IPS-18a (cell line): Measurements from ENCODE around the gene DYRK4.

Experiments used
- H3K27ac ChIP-seq: one replicate; pipeline ENCODE4 v1.5.1; 2013; ENCODE audit warnings: low read length
- H3K27me3 ChIP-seq: one replicate; pipeline ENCODE4 v1.6.1; 2013; ENCODE audit warnings: mild to moderate bottlenecking, low read length; ENCODE audit not compliant: control insufficient read depth, insufficient read depth
- H3K36me3 ChIP-seq: one replicate; pipeline ENCODE4 v1.6.1; 2013; ENCODE audit warnings: low read depth, low read length; ENCODE audit not compliant: control insufficient read depth
- H3K4me1 ChIP-seq: one replicate; pipeline ENCODE4 v1.6.1; 2013; ENCODE audit warnings: low read depth, low read length; ENCODE audit not compliant: control insufficient read depth
- H3K4me3 ChIP-seq: one replicate; pipeline ENCODE4 v1.5.1; 2013; ENCODE audit warnings: low read length
- H3K9ac ChIP-seq: one replicate; pipeline ENCODE4 v1.6.1; 2013; ENCODE audit warnings: mild to moderate bottlenecking, low read length, moderate library complexity
- H3K9me3 ChIP-seq: one replicate; pipeline ENCODE4 v1.6.1; 2013; ENCODE audit warnings: low read depth, low read length; ENCODE audit not compliant: control insufficient read depth

The DYRK4 gene

DNA sequence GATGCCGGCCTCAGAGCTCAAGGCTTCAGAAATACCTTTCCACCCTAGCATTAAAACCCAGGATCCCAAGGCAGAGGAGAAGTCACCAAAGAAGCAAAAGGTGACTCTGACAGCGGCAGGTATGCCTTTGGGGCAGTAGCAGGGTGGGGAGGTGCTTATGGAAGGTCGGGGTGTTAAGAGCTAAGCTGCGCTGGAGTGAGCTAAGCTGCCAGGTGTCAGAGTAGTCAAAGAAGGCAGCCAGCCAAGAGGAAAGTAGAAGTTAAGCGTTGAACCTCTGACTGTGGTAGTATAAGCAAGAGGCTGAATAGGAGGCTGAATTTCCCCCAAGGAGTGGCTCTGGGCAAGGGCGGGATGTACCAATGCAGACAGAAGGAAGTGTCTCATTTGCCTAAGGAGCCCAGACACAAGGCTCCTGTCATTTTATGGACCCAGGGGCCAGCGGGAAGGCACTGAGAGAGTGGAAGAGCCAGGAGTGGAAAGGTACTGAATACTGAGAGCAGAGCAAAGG lies 29.2 kb downstream of the DYRK4 start:
- Histone ChIP-seq H3K4me3 (no peak overlapping the region), H3K36me3 (no peaks in the 10 kb centered on the region), H3K27ac (no peak overlapping the region), H3K27me3 (no peaks in the 10 kb centered on the region), H3K4me1 (peaks cover 5% of the 10 kb centered on the region), H3K9me3 (no peaks in the 10 kb centered on the region), H3K9ac (no peak overlapping the region)

DNA sequence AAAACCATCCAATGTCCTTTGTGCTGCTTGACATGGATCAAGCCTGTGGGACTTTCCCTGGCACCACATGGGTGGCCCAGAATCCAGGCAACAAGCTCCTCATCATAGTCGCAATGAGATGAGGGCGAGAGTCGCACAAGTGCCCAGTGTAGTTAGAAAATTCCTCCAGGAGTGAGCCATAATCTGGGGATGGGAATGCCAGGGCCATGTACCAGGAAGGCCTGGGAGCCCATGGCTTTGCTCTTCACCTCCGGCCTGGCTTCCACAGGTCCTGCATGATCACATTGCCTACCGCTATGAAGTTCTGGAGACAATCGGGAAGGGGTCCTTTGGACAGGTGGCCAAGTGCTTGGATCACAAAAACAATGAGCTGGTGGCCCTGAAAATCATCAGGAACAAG lies 33.9 kb downstream of the DYRK4 start:
- Histone ChIP-seq H3K9me3 (no peaks in the 10 kb centered on the region), H3K27ac (no peak overlapping the region), H3K27me3 (no peaks in the 10 kb centered on the region), H3K9ac (no peak overlapping the region), H3K4me1 (no peaks in the 10 kb centered on the region), H3K36me3 (no peaks in the 10 kb centered on the region), H3K4me3 (no peak overlapping the region)

DNA sequence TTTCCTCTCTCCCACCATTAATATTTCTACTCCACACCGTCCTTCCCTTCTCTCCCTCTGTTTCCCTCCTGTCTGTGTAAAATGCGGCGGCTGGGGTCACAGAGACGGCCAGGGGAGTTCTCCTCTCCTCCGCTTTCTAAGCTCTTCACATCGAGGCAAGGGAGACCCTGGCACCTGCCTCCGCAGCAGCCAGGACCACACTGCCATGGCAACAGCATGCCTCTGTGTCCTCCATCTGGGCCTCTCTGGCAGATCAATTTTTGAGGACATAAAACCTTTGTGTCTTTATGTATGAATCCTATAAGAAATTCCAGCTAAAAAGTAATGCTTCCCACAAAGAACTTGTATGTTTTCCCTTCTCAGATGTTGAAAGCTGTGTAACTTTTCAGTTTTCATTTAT lies 41.4 kb downstream of the DYRK4 start:
- Histone ChIP-seq H3K4me1 (peaks cover 3% of the 10 kb centered on the region), H3K27me3 (no peaks in the 10 kb centered on the region), H3K9me3 (no peaks in the 10 kb centered on the region), H3K36me3 (no peaks in the 10 kb centered on the region), H3K9ac (no peak overlapping the region), H3K27ac (no peak overlapping the region), H3K4me3 (no peak overlapping the region)

DNA sequence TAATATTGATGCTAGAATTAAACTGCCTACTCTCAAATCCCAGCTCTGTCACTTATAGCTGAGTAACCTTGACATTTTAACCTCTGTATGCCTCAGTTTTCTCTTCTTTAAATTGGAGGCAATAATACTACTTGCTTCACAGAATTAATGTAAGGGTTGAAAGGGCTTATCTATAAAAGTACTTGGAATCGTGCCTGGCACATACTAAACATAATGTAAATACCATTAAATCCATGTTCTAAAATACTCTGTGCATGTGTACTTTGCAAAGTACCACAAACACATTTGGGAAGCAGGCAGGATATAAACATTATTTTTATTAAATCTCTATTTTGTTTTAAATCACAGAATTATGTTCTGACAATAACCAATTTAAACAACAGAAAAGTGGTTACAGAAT lies 41.9 kb downstream of the DYRK4 start:
- no peak overlapping the region for H3K9ac ChIP-seq
- peaks cover 3% of the 10 kb centered on the region for H3K4me1 ChIP-seq
- no peak overlapping the region for H3K4me3 ChIP-seq
- H3K9me3 ChIP-seq = no peaks in the 10 kb centered on the region
- no peaks in the 10 kb centered on the region for H3K36me3 ChIP-seq
- no peaks in the 10 kb centered on the region for H3K27me3 ChIP-seq
- H3K27ac ChIP-seq = no peak overlapping the region

DNA sequence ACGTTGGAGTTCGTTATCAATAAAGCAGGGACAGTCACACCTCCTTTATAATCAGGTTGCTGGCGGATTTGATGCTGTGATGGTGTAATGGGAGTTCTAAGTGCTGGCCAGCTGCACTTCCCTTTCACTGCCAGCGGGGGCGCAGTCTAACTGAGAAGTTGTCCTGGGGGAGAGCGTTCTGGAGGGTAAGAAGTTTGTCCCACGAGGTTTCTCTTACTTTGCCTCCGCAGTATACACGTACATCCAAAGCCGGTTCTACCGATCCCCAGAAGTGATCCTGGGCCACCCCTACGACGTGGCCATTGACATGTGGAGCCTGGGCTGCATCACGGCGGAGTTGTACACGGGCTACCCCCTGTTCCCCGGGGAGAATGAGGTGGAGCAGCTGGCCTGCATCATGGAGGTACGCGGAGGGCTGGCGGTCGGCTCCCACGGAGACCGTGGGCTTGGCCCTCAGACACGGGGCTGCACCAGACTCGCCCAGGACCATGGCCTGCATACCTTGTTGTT lies 42.7 kb downstream of the DYRK4 start:
- Histone ChIP-seq H3K27ac (no peak overlapping the region), H3K9ac (peak overlapping the region; percentile 82), H3K4me1 (peaks cover 3% of the 10 kb centered on the region), H3K27me3 (no peaks in the 10 kb centered on the region), H3K36me3 (no peaks in the 10 kb centered on the region), H3K4me3 (peak overlapping the region; percentile 98), H3K9me3 (no peaks in the 10 kb centered on the region)

DNA sequence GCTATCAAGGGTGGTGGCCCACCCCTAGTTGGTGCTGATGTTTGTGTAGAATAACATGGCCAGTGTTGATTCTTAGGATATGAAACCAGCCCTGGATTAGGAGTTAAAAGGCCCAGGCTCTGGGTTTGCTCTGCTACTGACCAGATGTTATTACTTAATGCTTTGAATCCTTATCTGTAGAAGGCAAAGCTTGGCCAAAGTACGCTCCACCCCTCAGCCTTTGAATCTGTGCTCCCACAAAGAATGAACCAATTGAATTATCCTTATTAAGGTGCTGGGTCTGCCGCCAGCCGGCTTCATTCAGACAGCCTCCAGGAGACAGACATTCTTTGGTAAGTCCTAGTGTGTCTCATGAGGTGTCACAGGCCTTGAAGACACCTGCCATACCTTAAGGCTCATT lies 45.0 kb downstream of the DYRK4 start:
- H3K36me3 ChIP-seq = no peaks in the 10 kb centered on the region
- no peak overlapping the region for H3K4me3 ChIP-seq
- no peaks in the 10 kb centered on the region for H3K9me3 ChIP-seq
- peaks cover 3% of the 10 kb centered on the region for H3K4me1 ChIP-seq
- no peak overlapping the region for H3K9ac ChIP-seq
- H3K27ac ChIP-seq = no peak overlapping the region
- no peaks in the 10 kb centered on the region for H3K27me3 ChIP-seq

DNA sequence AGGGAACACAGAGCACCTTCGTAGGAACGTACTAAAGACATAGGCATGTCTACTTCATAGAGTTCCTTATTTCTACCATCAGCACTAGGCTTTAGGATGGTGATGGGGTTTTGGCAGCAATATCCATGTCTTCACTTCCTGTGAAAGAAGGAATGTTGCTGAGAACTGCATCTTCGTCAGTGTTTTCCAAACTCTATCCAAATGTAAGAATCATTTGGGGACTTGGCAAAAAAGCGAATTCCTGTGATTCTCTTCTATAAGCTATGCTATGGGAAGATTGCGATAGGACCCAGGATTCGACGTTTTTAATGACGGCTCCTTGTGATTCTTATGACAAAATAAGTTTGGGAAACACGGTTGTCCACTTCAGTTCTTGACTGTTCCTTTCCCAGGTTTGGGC lies 47.1 kb downstream of the DYRK4 start:
- H3K27ac ChIP-seq = no peak overlapping the region
- peaks cover 9% of the 10 kb centered on the region for H3K36me3 ChIP-seq
- peaks cover 3% of the 10 kb centered on the region for H3K4me1 ChIP-seq
- no peaks in the 10 kb centered on the region for H3K27me3 ChIP-seq
- H3K9me3 ChIP-seq = no peaks in the 10 kb centered on the region
- H3K4me3 ChIP-seq = no peak overlapping the region
- H3K9ac ChIP-seq = no peak overlapping the region

DNA sequence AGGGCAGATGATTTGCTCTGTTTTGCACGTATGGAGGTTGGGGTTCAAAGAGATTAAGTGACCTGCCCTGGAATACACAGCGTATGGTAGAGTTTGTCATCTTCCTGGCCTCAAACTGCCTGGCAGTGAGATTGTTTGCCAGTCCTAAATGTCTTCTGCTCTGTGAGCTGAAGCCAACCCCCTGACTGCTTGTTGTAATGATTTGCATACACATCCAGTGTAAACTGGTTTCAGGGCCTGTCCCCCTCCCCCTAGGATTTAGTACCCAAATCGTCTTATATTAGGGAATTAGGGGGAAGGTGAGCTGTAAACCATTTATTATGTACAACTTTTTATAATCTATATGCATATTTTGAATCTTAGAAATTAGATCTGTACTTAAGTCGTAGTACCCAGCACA lies 48.5 kb downstream of the DYRK4 start:
- Histone ChIP-seq H3K4me1 (no peaks in the 10 kb centered on the region), H3K4me3 (no peak overlapping the region), H3K9me3 (no peaks in the 10 kb centered on the region), H3K36me3 (peaks cover 11% of the 10 kb centered on the region), H3K27me3 (no peaks in the 10 kb centered on the region), H3K27ac (no peak overlapping the region), H3K9ac (no peak overlapping the region)

DNA sequence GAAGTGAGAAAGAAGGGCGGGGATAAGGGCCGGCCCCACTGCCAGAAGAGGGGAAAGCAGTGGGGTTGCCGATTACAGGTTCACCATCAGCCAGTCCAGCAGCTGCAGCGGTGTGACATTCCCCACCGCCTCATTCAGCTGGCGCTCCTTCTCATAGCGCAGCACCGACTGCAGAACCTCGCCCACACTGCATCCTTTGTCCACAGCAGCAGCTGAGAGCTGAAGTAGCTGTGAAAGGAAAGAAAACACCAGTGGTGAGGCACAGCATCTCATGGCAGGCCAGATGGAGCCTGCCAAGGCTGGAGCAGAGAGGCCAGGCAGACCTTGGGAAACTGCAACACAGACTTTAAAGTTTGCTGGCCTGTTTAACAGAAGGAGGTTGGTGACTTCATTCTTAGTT lies 53.7 kb downstream of the DYRK4 start:
- peaks cover 11% of the 10 kb centered on the region for H3K36me3 ChIP-seq
- no peak overlapping the region for H3K4me3 ChIP-seq
- no peak overlapping the region for H3K27ac ChIP-seq

DNA sequence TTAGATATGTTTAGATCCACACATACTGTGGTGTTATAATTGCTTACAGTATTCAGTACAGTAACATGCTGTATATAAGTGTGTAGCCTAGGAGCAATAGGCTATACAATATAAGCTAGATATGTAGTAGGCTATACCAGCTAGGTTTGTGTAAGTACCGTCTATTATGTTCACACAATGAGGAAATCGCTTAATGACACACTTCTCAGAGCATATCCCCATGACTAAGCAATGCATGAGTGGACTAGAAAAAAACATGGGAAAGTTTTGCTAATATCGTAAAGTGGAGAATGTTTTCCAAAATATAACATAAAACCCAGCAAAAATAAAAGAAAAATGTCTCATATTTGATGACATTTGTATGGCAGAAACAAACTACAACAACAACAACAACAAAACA lies 59.5 kb downstream of the DYRK4 start:
- Histone ChIP-seq H3K4me1 (no peaks in the 10 kb centered on the region), H3K36me3 (no peaks in the 10 kb centered on the region), H3K27me3 (no peaks in the 10 kb centered on the region), H3K9me3 (no peaks in the 10 kb centered on the region), H3K27ac (no peak overlapping the region), H3K9ac (no peak overlapping the region), H3K4me3 (no peak overlapping the region)

More for the DNA sequence above, 53.7 kb downstream of the DYRK4 start:
- no peaks in the 10 kb centered on the region for H3K27me3 ChIP-seq
- H3K4me1 ChIP-seq = no peaks in the 10 kb centered on the region
- H3K9ac ChIP-seq = no peak overlapping the region
- H3K9me3 ChIP-seq = no peaks in the 10 kb centered on the region

DNA sequence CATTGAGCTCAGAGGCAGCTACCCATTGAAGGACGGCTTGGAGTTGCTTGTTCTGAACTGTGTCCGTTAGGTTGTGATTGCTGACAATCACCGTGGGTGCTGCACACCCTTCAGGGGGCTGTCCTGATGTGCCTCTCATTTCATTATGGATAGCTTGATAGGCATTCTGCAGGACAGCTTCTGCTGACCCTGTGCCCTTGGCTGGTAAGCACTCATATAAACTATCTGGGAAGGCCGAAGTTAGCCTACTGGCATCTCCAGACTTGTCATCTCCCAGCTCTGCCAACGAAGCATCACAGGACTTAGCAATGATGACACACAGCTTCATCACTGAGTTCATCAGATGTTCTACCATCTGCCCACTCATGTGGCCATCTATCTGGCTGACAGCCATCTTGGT lies 64.5 kb downstream of the DYRK4 start:
- H3K9ac ChIP-seq = no peak overlapping the region
- peaks cover 18% of the 10 kb centered on the region for H3K4me1 ChIP-seq
- H3K27me3 ChIP-seq = no peaks in the 10 kb centered on the region
- H3K36me3 ChIP-seq = no peaks in the 10 kb centered on the region
- no peak overlapping the region for H3K4me3 ChIP-seq
- no peak overlapping the region for H3K27ac ChIP-seq
- H3K9me3 ChIP-seq = no peaks in the 10 kb centered on the region

DNA sequence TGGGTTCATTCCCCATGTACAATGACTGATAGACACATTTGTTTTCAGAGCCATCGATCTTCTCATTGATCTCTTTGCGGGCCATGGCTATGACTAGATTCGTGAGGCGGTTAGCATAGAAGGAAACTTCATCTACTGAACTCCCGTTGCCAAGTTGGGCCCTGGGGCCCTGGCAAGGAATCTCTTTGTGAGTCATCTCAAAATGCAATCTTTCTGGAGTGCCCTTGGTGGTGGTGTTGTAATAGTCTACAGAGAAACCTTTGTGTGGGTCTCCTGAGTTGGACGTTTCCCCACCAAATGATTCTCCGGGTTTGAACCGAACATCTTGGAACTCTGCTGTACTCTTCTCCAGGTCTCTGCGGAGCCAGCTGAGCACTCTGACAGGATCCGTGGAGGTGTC lies 66.4 kb downstream of the DYRK4 start:
- no peaks in the 10 kb centered on the region for H3K36me3 ChIP-seq
- H3K27ac ChIP-seq = no peak overlapping the region
- no peaks in the 10 kb centered on the region for H3K9me3 ChIP-seq
- no peaks in the 10 kb centered on the region for H3K27me3 ChIP-seq
- no peak overlapping the region for H3K4me3 ChIP-seq
- peaks cover 18% of the 10 kb centered on the region for H3K4me1 ChIP-seq
- H3K9ac ChIP-seq = no peak overlapping the region
